Measurements from ENCODE around the gene FXR2.

The FXR2 gene

GRCh38 chr17:7548585-7549400 is 65.9 kb downstream of the FXR2 start, which contains the start of gene TNFSF12:
Gene TNFSF12 (plus strand): TSS chr17:7549058. CDS start chr17:7549154, 96 bp downstream.
- no peak within 1 kb of the TSS for H3K27ac ChIP-seq
- TF ChIP-seq CTCF (IDR thresholded peaks at IDR 0.05) (peak; percentile 12; the same call in 1 of the 2 replicates), ZFX (IDR thresholded peaks at IDR 0.05; ENCODE audit: borderline replicate concordance) (no peak)

GRCh38 chr17:7544911-7545310 is 69.8 kb downstream of the FXR2 start:
- no peak overlapping the region for H3K27ac ChIP-seq
- no peak for TF ChIP-seq CTCF (IDR thresholded peaks at IDR 0.05)
- TF ChIP-seq ZFX (IDR thresholded peaks at IDR 0.05; ENCODE audit: borderline replicate concordance): no peak

Measured in 22Rv1 (cell line).